HG02884 (cell line): ENCODE results near the gene CAMK2D.

Experiments used
- ATAC-seq: cut with Tn5 transposase; IDR thresholded peaks from one replicate; pipeline ENCODE4 v1.9.1; 2021; ENCODE audit warnings: mild to moderate bottlenecking, moderate library complexity; ENCODE audit not compliant: unreplicated experiment

The CAMK2D gene

GRCh38 chr4:113579360-113579759 is 182.2 kb downstream of the CAMK2D start:
- ATAC-seq = no peak

GRCh38 chr4:113576947-113577678 is 184.4 kb downstream of the CAMK2D start:
- ATAC-seq = no peak

- no peak for ATAC-seq
These were observed 186.1 kb downstream of the CAMK2D start for GRCh38 chr4:113575401-113575800.

- ATAC-seq = no peak
These were observed 186.9 kb downstream of the CAMK2D start for GRCh38 chr4:113574636-113575103.

GRCh38 chr4:113572620-113573019 is 188.9 kb downstream of the CAMK2D start:
- ATAC-seq = no peak

- ATAC-seq = no peak
These were observed 195.3 kb downstream of the CAMK2D start for GRCh38 chr4:113566015-113566795.

- ATAC-seq = no peak
These were observed 195.9 kb downstream of the CAMK2D start for GRCh38 chr4:113565702-113566012.

- peak; percentile 19 for ATAC-seq
These were observed 197.0 kb downstream of the CAMK2D start for GRCh38 chr4:113564493-113564892.

GRCh38 chr4:113563691-113564378 is 197.7 kb downstream of the CAMK2D start:
- ATAC-seq = no peak

GRCh38 chr4:113561758-113562157 is 199.8 kb downstream of the CAMK2D start:
- no peak for ATAC-seq

GRCh38 chr4:113561092-113561491 is 200.4 kb downstream of the CAMK2D start:
- no peak for ATAC-seq

- ATAC-seq = no peak
These were observed 201.0 kb downstream of the CAMK2D start for GRCh38 chr4:113560579-113560978.

GRCh38 chr4:113559947-113560346 is 201.6 kb downstream of the CAMK2D start:
- no peak for ATAC-seq

GRCh38 chr4:113556382-113557134 is 205.0 kb downstream of the CAMK2D start:
- no peak for ATAC-seq

GRCh38 chr4:113555868-113556267 is 205.7 kb downstream of the CAMK2D start:
- ATAC-seq = no peak

GRCh38 chr4:113553082-113553481 is 208.5 kb downstream of the CAMK2D start:
- no peak for ATAC-seq

- ATAC-seq = no peak
These were observed 211.0 kb downstream of the CAMK2D start for GRCh38 chr4:113550510-113550909.

GRCh38 chr4:113548303-113548702 is 213.2 kb downstream of the CAMK2D start:
- no peak for ATAC-seq

GRCh38 chr4:113547487-113548042 is 214.0 kb downstream of the CAMK2D start:
- ATAC-seq = peak; percentile 100

GRCh38 chr4:113541933-113542332 is 219.6 kb downstream of the CAMK2D start:
- no peak for ATAC-seq

- ATAC-seq = no peak
These were observed 220.7 kb downstream of the CAMK2D start for GRCh38 chr4:113540859-113541258.
